Germinal center (tissue), 1 donor: ENCODE measurements around the gene GPAM.
"Not testable (repeated sequence)": the region's sequence is repeated elsewhere in the genome, so short reads cannot be mapped to it uniquely, and the experiment has no call there.

Experiments used
- DNase-seq: peaks from one replicate; pipeline ENCODE4 v3.0.0; 2012; ENCODE audit warnings: mixed read lengths, low spot score

The GPAM gene, protein sequence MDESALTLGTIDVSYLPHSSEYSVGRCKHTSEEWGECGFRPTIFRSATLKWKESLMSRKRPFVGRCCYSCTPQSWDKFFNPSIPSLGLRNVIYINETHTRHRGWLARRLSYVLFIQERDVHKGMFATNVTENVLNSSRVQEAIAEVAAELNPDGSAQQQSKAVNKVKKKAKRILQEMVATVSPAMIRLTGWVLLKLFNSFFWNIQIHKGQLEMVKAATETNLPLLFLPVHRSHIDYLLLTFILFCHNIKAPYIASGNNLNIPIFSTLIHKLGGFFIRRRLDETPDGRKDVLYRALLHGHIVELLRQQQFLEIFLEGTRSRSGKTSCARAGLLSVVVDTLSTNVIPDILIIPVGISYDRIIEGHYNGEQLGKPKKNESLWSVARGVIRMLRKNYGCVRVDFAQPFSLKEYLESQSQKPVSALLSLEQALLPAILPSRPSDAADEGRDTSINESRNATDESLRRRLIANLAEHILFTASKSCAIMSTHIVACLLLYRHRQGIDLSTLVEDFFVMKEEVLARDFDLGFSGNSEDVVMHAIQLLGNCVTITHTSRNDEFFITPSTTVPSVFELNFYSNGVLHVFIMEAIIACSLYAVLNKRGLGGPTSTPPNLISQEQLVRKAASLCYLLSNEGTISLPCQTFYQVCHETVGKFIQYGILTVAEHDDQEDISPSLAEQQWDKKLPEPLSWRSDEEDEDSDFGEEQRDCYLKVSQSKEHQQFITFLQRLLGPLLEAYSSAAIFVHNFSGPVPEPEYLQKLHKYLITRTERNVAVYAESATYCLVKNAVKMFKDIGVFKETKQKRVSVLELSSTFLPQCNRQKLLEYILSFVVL

DNA sequence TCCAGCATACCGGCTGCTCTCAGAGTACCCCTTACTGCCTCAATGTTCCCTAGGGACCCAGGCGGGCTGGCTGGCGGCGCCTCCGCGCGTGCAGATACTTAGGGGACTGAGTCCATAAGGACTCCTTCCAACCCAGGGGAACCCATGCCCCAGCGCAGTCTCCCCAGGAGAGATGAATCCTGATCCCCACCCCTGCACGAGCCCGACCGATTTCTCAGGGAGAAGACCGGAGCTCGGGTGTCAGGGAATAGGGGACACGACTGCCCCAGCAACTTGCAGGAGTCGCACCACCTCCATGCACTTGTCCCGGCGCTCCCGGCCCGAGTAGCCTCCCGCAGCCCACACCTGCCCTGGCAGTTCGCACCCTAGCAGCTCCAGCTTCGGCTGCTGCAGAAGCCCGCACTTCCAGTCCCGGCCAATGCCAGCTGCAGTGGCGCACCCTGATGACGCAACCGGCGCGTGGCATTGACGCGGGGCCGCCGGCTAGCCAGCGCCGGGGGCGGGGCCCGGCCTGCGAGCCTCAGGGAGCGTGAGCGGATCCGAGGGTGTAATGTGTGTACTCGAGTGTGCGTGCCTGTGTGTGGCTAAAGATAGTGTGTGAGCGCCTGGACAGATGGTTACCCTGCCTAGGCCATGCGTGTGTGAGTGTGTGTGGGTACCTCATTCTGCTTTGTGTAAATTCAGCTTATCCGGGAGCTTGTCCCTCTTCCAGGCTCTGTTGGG, at the start of gene GPAM:
TSS of gene GPAM (minus strand) at position 437 of the 723 bp plus-strand sequence. CDS start 1,981 bp downstream, outside the sequence.
- peak; percentile 93 for DNase-seq

DNA sequence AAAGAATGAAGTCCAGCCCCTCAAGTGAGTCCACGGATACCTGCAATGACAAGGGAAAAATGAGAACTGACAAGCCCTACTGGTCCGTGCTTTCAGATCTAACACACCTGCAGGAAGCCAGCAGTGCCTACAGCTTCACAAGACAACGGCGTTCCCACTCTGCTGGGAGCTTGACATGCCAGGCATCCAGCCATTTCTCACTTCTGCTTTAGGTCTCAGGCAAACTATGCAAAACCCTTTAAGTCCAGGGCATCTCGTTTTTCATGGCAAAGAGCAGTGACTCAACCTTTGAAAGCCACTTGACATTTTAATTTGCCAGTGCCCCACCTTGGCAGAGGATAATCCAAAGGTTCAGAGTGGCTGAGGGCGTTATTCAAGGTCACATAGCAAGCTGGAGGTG, 49.1 kb upstream of the GPAM start:
- DNase-seq, result no peak

GRCh38 chr10:112231602-112232400, 48.2 kb upstream of the GPAM start:
- DNase-seq, result no peak

GRCh38 chr10:112230325-112230988, 46.9 kb upstream of the GPAM start:
- DNase-seq, result no peak

DNA sequence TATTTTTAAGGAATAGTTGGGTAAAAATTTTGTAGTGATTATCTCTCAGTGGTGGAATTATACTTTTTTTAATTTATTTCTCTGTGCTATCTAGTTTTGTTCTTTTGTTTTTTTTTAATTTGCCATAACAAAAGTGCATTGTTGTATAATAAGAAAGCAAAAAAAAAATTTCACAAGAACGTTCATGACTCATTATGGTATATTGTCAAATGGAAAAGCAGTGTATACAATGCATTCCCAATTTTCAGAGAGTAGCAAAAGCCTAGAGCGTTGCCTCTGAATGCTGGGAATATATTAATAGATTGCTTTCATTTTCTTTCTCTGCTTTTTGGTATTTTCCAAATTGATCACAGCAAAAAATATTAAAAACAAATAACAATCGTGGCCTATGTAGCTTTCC, 46.3 kb upstream of the GPAM start:
- no peak for DNase-seq

DNA sequence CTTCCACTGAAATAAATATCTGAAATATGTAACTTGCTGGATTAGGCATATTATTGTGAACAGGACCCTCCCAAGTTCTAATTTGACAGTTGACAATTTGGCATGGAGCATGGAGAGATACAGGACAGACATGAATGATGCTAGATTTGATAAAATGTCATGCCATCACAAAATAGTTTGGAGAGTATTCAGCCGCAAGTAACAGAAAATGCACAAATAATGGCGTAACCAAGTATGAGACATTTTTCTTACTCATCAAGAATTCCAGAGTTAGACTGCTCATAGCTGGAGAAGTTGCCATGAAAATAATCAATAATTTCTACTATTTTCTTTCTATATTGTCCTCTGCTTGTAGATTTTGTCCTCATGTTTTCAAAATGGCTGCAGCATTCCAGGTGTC, 45.5 kb upstream of the GPAM start:
- no peak for DNase-seq

DNA sequence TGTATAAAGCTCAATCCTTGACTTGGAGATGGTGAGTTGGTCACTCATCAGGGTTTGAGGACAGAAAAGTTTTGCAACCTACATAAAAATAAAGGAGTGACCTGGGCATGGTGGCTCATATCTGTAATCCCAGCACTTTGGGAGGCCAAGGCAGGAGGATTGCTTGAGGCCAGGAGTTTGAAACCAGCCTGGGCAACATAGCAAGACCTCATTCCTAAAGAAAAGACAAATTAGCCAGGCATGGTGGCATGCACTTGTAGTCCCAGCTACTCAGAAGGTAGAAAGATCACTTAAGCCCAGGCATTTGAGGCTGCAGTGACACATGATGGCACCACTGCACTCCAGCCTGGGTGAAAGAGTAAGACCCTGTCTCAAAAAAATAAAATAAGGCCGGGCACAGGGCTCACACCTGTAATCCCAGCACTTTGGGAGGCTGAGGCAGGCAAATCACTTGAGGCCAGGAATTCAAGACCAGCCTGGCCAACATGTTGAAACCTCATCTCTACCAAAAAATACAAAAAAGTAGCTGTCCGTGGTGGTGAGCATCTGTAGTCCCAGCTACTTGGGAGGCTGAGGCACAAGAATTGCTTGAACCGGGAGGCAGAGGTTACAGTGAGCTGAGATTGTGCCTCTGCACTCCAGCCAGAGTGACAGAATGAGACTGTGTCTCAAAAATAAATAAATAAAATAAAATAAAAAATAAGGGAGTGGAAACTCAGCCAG, 45.0 kb upstream of the GPAM start:
- not testable (repeated sequence) for DNase-seq

DNA sequence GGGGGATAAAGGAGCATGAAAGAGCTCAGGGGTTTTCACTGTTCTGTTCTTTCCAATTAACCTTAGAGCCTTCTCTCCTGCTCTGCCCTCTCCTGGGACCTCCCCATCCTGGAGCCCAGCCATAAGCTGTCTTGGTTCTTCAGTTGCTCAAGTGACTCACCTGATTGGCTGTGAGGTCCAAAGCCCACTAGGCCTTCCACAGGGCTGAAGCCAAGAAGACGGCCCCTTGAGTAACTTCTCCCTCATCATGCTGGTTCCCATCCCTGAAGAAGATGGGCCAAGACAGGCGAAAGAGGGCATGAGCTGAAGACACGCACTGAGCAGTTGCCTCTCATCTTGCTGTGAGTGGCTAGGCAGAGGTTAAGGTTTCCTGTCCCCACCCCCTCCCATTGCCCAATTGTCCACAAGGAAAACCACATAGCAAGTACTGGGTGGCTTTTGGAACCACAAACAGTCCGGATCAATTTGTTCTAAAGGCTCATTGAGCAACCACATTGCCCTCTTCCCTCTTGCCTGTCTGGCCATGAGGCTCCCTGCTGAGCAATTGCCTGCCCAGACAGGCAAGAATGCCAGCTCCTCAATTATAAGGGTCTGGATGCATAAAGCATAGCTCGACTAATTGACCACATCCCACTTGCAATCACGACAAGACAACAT, 43.9 kb upstream of the GPAM start:
- no peak for DNase-seq

DNA sequence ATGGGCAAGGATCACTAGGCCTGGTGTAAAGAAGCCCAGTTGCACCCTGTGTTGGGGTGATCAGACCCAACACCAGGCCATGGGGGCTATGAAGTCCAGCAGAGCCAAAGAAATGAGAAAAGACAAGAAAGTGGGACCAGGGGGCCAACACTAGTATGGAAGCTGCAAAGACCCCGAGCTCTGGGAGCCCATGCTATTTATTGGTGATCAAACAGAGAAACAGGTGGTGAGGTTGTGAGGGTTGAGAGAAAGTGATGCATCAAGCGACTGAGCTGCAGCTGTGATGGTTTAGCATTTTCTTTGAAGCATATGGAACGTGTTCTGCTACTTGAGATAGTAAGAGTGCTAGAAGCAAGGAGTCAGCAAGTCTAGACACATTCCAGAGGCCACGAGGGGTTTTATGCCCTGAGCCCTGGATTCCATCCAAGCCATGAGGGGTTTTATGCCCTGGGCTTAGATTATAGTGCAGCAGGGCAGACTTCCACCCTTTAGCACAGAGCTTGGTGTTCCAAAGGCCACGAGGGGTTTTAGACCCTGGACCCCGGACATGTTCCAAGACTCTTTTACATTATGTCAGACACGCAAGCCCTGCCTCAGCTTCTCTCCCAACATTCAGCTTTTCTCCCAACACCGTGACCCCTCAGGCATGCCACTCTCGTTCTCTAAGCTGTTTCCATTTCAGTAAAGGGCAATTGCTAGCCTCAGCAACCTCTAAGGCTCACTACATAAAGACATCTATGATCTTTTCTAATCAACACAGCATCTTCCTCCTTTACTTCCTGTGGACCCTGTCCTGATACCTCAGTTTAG, 43.1 kb upstream of the GPAM start:
- DNase-seq, result no peak

DNA sequence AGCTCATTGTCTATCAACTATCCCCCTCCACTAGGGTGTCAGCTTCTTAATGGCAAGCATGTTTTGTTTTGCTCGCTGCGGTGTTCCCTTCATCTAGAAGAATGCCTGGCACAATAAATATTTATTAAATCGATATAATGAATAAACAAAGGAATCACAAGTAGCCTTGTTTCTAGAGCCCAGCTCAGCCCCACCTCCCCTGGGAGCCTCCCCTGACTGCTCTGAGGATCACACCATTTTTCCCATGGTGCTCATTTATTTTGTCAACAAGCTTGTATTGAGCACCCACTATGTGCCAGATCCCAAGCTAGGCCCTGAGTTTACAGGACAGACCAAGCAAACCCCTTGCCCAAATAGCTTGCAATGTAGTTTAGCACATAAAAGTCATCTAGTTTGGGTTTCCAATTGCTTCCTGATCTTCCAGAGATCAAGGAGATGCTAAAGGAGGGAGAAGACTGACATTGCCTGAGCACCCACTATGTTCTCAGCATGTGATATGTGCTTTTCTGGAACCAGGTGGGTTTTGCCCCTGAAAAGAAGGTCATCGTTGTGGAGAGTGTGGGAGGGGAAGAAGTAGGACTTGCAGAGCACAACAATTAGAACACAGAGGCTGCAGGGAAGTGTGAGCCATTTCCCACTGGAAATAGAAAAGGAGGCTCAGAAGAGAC, 42.3 kb upstream of the GPAM start:
- DNase-seq, result no peak

- no peak for DNase-seq
These were observed 41.5 kb upstream of the GPAM start for GRCh38 chr10:112224933-112225529.

DNA sequence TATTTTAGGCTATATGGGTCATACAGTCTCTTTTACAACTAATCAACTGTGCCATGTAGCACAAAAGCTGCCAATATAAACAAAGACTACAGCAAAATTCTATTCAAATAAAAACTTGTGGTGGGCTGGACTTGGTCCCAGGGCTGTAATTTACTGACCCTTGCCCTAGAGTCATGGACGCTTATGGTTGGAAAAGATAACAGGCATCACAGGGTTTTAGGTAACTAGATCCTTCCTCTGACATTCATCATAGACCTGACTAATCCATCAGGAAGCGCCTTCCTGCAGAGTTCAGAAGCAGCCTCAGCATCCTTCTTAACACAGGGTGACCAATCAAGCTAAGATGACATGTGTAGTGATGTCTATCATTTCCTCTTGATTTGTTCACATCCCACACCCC, 40.2 kb upstream of the GPAM start:
- DNase-seq, result no peak

GRCh38 chr10:112222799-112223198, 39.2 kb upstream of the GPAM start:
- no peak for DNase-seq

DNA sequence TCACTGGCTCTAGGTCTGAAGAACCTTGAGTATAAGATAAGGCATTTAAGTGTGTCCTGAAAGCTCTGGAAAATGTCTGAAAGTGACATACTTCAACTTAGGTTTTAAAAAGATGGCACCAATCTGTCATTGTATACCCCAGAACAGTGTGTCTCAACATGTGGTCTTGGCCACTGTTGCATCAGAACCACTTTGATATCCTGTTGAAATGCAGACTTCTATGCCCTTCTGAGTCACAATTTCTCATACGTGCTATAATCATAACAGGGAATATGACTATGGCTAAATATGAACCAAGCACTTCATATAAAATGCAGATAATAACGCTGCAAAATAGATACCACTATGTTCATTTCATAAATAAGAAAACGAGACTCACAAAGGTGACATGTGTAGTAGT, 38.0 kb upstream of the GPAM start:
- DNase-seq, result no peak

- DNase-seq, result no peak
These were observed 35.4 kb upstream of the GPAM start for GRCh38 chr10:112218960-112219359.

GRCh38 chr10:112218036-112218390, 34.4 kb upstream of the GPAM start:
- DNase-seq, result no peak

GRCh38 chr10:112217386-112218035, 33.9 kb upstream of the GPAM start:
- DNase-seq, result no peak

- no peak for DNase-seq
These were observed 33.4 kb upstream of the GPAM start for GRCh38 chr10:112216966-112217365.
